Kidney glomerular epithelial cell (primary cell): ENCODE measurements around the gene INPP5A.
"Not testable (repeated sequence)": the region's sequence is repeated elsewhere in the genome, so short reads cannot be mapped to it uniquely, and the experiment has no call there.

Experiments
- DNase-seq: peaks from one replicate; lab custom pipeline; 2025; lab: John Stamatoyannopoulos, UW

The INPP5A gene

GRCh38 chr10:132805599-132805998 lies 268.0 kb downstream of the INPP5A start:
- DNase-seq = no peak

DNA sequence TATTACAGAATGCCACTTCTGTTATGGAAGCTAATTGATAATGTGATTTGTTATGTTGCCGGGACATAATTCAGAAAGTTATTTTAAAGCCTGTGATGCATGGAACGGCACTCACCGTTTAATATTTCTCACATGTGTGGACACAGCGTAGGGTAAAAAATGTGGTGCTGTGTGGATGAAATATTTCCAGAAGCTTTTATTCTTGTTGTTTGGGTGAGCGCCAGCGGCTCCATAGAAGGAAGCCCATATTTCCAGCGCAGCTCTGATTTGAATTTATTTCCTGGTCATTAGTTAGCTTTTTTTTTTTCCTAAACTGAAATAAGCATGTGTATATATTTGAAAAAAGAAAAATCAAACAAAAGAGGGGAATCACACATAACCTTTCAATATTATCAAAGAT lies 268.5 kb downstream of the INPP5A start:
- DNase-seq = no peak

- no peak for DNase-seq
Observed at GRCh38 chr10:132806561-132807003, 269.0 kb downstream of the INPP5A start.

DNA sequence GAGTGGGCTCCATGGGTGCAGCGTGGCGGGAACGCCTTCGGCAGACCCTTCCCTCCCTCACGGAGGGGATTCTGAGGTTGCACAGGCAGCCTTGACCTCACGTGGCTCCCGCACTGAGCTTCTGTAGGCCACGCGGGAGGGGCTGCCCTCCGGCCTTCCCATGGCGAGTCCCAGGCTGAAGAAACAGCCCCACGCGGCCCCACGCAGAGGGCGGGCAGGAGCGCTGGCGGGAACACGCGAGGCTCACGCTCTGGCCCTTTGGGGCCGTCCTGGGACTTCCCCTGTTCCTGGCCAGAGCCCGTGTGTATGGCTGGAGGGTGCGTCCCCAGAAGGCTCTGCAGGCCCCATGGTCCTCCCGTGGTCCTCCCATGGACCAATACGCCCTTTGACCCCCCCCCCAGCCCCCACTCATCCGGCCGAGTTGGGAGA lies 270.0 kb downstream of the INPP5A start:
- DNase-seq = no peak

DNA sequence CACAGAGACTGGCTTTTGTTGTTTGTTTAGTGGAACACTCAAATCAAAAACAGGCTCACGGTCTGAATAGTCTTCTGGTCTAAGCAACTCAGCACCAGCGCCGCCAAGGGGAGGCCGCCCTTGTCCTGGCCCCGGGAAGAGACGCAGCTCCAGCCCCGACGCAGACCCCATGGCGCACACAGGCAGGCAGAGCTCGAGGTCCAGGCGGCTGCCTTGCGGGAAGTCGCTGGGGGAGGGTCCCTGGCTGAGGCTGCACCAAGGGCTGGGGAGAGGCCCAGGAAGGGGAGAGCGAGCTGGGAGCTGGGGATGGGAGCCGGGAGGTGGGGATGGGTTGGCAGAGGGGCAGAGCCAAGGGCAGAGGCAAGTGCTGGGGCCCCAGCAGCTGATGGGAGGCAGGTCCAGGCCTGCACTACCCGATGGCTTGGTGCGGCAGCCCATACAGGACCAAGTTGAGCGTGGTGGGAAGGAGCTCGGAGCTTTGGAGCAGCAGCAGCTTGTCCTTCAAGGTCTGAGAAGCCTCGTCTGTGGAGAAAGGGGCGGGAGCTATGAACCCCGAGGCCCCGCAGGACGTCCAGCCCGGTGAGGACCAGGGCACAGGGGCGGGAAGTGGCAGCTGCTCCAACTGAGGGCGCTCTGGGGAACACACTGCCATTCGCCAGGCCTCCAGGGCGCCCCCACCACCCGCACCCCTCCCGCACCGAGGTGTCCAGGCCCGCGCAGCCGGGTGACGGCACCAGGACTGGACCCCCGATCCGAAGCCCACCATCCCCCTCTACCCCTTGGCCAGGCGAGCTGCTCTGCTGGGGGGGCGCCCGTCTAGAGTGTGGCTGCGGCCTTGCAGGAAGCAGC lies 271.0 kb downstream of the INPP5A start:
- no peak for DNase-seq

DNA sequence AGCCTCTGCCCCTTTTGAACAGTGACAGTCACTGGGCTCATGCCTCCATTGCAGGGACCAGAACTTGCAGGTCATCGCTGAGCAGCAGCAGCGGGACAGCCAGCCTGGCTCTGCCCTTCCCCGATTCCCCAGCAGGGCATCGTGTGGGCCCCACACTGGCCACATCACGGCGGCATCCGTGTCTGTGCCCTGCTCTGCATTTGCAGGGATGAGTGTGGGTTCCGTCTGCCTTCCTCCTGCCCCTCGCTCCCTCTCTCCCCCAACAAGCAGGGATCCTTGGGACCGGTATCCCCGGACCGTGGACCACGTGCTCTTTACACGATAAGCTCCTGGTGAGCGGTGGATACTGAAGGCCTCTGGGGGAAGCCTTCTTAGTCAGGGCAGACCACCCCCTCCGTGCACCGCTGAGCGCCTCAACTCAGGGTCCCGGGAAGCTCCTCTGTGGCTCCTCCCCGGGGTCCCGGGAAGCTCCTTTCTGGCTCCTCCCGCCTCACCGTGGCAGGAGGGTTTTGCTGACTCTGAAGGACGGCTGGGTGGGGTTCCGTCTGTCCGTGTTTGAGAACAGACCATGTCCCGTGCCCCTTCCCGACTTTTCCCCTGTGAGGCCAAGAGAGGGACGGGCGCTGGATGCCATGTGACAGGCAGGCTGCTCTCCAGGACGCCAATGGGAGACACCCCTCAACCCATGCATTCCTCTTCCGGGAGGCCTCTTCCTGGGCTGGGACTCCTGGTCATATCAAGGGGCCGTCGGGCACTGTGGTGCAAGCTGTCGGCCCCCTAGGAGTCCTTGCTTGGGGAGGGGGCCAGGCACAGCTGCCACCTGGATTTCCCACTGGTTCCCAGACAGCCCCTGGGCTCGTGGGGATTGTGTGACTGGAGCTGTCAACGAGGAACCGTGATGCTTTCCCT lies 271.9 kb downstream of the INPP5A start:
- DNase-seq = no peak

DNA sequence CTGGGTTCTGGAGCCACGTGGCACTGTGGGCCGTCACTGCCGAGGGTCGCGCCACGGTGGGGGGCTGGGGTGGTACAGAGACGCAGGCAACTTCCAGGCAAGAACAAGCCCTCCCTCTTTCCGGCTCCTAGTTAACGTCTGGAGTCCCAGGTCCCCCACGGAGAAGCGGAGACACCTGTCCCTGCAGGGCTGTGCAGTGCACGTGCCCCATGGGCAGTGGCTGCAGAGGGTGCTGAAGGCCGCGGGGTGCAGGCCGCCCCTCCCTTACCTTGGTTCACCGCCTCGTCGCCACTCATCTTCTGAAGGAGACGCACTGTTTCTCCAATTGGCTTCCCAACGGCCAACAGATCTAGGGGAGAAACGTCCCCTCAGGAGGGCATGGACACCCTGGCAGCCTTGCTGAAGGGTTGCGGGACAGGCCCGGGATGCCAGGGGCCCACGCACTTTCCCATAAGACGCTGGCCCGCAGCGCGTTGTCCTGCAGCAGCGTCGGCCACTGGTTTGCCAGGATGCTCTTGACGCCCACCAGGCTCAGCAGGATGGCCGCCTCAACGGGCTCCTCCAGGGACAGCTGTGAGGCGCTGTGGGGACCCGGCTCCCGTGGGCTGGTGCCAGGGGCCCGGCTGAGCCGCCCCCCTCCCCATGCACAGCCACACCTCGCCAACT lies 272.7 kb downstream of the INPP5A start:
- DNase-seq = no peak

- DNase-seq = no peak
Observed at GRCh38 chr10:132810807-132811700, 273.5 kb downstream of the INPP5A start.

DNA sequence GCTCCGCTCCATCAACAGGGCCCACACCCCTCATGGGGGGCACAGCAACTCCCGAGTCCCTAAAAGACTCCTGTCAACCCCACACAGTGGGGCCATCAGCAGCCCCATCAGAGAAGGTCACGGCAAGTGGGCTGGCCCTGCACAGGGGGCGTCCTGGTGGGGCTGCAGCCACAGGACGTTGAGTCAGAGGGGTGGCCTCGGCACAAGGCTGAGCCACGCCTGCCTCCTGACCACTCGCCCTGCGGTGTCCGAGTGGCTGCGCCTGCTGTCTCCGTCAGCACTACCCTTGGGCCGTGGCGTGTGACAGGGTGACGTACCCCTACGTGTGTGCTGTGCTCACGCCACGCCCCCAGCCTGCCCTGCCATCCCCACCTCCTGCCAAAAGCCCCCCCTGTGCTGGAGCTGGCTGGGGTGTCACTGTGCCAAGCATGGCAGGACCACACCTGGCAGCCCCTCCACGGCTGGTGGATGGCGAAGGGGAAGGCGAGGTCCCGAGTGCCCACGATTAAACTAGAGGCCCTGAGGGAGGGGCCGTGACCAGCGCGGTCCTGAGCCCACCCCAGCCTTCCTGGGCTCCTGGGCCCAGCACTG lies 274.4 kb downstream of the INPP5A start:
- no peak for DNase-seq

- no peak for DNase-seq
Observed at GRCh38 chr10:132812520-132812919, 274.9 kb downstream of the INPP5A start.

- DNase-seq = no peak
Observed at GRCh38 chr10:132813001-132813401, 275.4 kb downstream of the INPP5A start.

DNA sequence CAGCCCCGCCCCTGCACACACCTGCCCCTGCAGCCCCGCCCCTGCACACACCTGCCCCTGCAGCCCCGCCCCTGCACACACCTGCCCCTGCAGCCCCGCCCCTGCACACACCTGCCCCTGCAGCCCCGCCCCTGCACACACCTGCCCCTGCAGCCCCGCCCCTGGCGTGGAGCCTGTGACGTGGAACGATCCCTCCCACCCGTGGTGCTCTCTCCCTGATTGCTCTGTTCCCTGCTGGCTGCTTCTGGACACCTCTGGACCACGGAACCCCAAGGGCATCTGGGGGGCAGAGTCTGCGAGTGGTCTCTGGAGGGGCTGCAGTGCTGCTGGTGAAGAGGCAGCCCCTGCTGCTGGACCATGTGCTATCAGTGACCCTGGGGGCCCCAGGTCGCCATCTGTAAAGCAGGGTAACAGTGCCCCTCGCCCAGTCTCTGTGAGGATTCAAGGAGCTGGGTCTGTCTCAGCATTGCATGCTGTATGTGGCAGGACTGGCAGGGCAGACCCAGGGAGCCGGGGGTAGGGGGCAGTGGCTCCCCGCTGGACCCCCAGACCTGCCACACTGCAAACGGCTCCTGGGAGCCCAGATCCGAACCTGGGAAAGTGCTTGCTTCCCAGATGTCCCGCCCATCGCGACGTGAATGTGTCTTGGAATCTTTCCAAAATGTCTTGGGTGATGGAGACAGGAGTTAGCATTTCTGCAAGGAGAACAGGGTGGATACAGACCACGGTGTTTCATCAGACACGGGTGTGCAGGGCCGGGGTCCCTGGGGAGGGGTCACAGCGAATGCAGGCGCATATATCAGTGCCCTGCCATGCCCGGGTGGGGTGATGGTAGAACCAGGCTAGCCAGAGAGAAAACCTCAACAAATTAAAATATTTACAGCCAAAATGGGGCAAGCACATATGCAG lies 276.2 kb downstream of the INPP5A start:
- DNase-seq = no peak

DNA sequence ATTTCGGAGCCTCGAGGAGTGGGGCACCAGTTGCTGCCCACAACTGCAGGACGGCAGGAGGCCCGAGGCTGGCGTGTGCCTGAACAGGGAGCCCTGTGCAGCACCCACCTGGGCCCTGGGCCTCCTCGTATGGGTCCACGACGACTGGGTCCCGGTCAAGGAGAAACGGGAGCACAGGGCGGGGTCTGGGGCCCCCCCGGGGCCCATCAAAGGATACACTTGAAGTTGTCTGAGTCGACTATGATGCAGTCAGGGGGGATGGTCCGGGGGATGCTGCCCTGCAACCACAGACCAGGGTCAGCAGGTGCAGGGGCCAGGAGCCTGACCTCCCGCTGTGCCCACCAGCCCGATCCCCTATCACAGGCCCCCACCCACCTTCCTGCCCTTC lies 276.9 kb downstream of the INPP5A start:
- no peak for DNase-seq

GRCh38 chr10:132815168-132815857 lies 277.7 kb downstream of the INPP5A start:
- no peak for DNase-seq

GRCh38 chr10:132816718-132817117 lies 279.1 kb downstream of the INPP5A start:
- no peak for DNase-seq

GRCh38 chr10:132817701-132818211 lies 280.2 kb downstream of the INPP5A start:
- DNase-seq = no peak

DNA sequence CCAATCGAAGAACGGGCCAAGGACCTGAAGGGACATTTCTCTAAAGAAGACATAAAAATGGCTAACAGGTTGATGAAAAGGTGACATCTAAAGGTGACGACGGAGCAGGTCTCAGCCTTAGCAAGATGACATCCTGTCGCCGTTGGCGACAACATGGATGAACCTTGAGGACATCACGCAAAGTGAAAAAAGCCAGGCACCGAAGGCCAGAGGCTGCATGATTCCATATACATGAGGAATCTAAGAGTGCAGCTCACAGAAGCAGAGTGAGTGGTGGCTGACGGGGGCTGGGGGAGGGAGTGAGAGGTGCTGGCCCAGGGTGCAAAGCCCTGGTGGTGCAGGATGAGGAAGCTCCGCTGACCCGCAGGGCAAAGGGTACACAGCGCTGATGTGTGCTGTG lies 282.5 kb downstream of the INPP5A start:
- DNase-seq = no peak

DNA sequence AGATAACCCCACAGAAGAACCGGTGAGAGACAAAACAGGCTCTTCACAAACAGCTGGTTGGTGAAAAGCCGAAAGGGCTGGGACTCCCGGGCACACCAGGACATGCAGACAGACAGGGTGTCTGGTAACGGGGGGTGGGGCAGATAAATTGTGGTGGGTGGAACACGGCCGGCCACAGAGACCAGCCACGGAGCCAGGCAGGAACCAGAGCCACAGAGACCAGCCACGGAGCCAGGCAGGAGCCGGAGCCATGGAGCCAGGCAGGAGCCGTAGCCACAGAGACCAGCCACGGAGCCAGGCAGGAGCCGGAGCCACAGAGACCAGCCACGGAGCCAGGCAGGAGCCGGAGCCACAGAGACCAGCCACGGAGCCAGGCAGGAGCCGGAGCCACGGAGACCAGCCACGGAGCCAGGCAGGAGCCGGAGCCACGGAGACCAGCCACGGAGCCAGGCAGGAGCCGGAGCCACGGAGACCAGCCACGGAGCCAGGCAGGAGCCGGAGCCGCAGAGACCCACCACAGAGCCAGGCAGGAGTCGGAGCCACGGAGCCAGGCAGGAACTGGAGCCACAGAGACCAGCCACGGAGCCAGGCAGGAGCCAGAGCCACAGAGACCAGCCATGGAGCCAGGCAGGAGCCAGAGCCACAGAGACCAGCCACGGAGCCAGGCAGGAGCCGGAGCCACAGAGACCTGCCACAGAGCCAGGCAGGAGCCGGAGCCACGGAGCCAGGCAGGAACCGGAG lies 288.4 kb downstream of the INPP5A start:
- DNase-seq = not testable (repeated sequence)
